ENCODE results near the gene CCL26. TPM values are rescaled to one million over a fixed set of nuclear protein-coding genes. Genes with fewer than 3 reads are reported as not detected.
A peak's percentile ranks its signal among the peaks of the same experiment; 100 is the strongest.

Gene CCL26
- total RNA-seq, 6 experiments from 2014 or later, result 2.9 to 6.3 (median 4.4) TPM

DNA sequence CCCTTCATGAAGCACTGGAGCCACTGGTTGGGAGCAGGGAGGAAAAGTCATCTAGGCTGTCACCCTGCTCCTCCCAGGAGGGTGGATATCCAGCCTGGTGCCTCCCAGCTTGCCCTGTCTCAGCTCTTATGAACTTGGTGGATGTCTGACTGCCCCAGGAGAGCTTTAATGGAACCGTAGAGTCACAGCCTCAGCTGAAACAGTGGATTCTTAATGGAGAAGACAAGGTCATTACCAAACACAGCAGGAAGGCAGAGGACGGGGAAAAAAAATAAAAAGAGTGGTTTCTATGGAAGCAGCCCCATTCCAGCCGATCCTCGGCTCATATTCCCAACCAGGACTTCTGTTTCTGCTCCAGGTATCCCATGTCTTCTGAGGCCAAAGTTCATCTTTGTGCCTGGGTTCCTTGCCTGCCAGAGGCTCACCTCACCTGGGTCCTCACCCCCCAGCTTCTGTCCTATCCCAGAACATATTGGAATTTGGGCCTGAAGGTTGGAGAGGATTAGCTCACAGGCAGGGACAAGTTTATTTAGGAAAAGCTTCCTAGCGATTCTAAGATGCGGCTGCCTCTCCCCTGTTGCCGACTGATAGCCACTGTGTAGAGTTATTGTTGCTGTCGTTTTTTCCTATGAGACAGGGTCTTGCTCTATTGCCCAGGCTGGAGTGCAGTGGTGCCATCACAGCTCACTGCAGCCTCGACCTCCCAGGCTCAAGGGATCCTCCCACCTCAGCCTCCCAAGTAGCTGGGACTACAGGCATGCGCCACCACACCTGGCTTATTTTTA lies 15.6 kb downstream of the CCL26 start:
- no peak overlapping the region for H3K4me3 Mint-ChIP-seq
- no peaks in the 10 kb centered on the region; the same call in 1 of the 2 replicates for H3K27me3 Mint-ChIP-seq (ENCODE audit: insufficient read depth)
- TF ChIP-seq, protein P1, sequence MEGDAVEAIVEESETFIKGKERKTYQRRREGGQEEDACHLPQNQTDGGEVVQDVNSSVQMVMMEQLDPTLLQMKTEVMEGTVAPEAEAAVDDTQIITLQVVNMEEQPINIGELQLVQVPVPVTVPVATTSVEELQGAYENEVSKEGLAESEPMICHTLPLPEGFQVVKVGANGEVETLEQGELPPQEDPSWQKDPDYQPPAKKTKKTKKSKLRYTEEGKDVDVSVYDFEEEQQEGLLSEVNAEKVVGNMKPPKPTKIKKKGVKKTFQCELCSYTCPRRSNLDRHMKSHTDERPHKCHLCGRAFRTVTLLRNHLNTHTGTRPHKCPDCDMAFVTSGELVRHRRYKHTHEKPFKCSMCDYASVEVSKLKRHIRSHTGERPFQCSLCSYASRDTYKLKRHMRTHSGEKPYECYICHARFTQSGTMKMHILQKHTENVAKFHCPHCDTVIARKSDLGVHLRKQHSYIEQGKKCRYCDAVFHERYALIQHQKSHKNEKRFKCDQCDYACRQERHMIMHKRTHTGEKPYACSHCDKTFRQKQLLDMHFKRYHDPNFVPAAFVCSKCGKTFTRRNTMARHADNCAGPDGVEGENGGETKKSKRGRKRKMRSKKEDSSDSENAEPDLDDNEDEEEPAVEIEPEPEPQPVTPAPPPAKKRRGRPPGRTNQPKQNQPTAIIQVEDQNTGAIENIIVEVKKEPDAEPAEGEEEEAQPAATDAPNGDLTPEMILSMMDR (IDR thresholded peaks at IDR 0.05), result no peak
- no peaks in the 10 kb centered on the region for H3K9me3 Mint-ChIP-seq
- H3K4me1 Mint-ChIP-seq (ENCODE audit: low read depth), result peaks cover 8% of the 10 kb centered on the region; the same call in 1 of the 2 replicates
- no peaks in the 10 kb centered on the region for H3K36me3 Mint-ChIP-seq (ENCODE audit: low read depth)
- no peak for DNase-seq
- H3K27ac Mint-ChIP-seq, result no peak overlapping the region

DNA sequence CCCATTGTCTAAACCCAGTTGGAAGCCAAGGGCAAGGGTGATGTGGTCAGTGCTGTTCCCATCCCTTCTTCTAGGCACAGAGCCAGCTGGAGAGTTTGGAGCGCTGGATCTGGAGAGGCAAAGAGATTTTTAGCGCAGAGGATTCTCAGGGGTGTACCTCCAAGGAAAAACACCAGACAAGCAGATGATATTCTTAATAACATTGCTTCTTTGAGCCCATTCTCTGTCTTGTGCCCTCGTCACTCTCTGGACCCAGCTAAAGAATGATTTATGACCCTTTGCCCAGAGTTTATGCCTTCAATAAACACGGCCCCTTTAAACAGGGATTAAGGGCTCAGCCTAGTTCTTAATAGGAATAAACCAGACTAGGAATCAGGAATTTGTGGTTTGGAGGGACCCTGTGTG lies 28.6 kb downstream of the CCL26 start:
- no peaks in the 10 kb centered on the region for H3K9me3 Mint-ChIP-seq
- no peak overlapping the region for H3K4me3 Mint-ChIP-seq
- H3K4me1 Mint-ChIP-seq (ENCODE audit: low read depth), result peaks cover 14% of the 10 kb centered on the region
- DNase-seq, result no peak
- H3K36me3 Mint-ChIP-seq (ENCODE audit: low read depth), result no peaks in the 10 kb centered on the region
- TF ChIP-seq, protein P1 (IDR thresholded peaks at IDR 0.05), result no peak
- H3K27ac Mint-ChIP-seq, result no peak overlapping the region
- H3K27me3 Mint-ChIP-seq (ENCODE audit: insufficient read depth), result peaks cover 4% of the 10 kb centered on the region; the same call in 1 of the 2 replicates

- Mint-ChIP-seq H3K27ac (no peak overlapping the region), H3K27me3 (ENCODE audit: insufficient read depth) (peaks cover 2% of the 10 kb centered on the region), H3K36me3 (ENCODE audit: low read depth) (no peaks in the 10 kb centered on the region), H3K4me3 (no peak overlapping the region), H3K9me3 (no peaks in the 10 kb centered on the region), H3K4me1 (ENCODE audit: low read depth) (peaks cover 25% of the 10 kb centered on the region)
- no peak for DNase-seq
- TF ChIP-seq, protein P1 (IDR thresholded peaks at IDR 0.05), result no peak
Observed at GRCh38 chr7:75740846-75741497, 31.0 kb downstream of the CCL26 start.

GRCh38 chr7:75739796-75740672 lies 32.0 kb downstream of the CCL26 start:
- H3K27ac Mint-ChIP-seq, result peak overlapping the region; percentile 95
- H3K4me1 Mint-ChIP-seq (ENCODE audit: low read depth), result peaks cover 31% of the 10 kb centered on the region
- TF ChIP-seq, protein P1 (IDR thresholded peaks at IDR 0.05), result no peak
- no peaks in the 10 kb centered on the region for H3K9me3 Mint-ChIP-seq
- no peaks in the 10 kb centered on the region for H3K36me3 Mint-ChIP-seq (ENCODE audit: low read depth)
- peaks cover 2% of the 10 kb centered on the region for H3K27me3 Mint-ChIP-seq (ENCODE audit: insufficient read depth)
- no peak for DNase-seq
- H3K4me3 Mint-ChIP-seq, result peak overlapping the region; percentile 99

- TF ChIP-seq, protein P1 (IDR thresholded peaks at IDR 0.05), result peak; percentile 55
- Mint-ChIP-seq H3K9me3 (no peaks in the 10 kb centered on the region), H3K27ac (peak overlapping the region; percentile 95), H3K27me3 (ENCODE audit: insufficient read depth) (peaks cover 2% of the 10 kb centered on the region), H3K4me3 (peak overlapping the region; percentile 99), H3K36me3 (ENCODE audit: low read depth) (no peaks in the 10 kb centered on the region), H3K4me1 (ENCODE audit: low read depth) (peaks cover 39% of the 10 kb centered on the region)
- peak; percentile 99 for DNase-seq
Observed at GRCh38 chr7:75738975-75739795, 32.8 kb downstream of the CCL26 start.
